Medulla oblongata (tissue), 1 donor: ENCODE data around the gene TMEM130.
"Not testable (repeated sequence)": the region's sequence is repeated elsewhere in the genome, so short reads cannot be mapped to it uniquely, and the experiment has no call there.

Experiments used
- DNase-seq: peaks from one replicate; pipeline ENCODE4 v3.0.0-alpha.2; 2015; ENCODE audit errors: extremely low spot score

The TMEM130 gene

GRCh38 chr7:98877692-98878364, 8.0 kb upstream of the TMEM130 start:
- no peak for DNase-seq

- DNase-seq, result no peak
Observed at GRCh38 chr7:98877146-98877545, 7.3 kb upstream of the TMEM130 start.

- no peak for DNase-seq
Observed at GRCh38 chr7:98875501-98875900, 5.7 kb upstream of the TMEM130 start.

- no peak for DNase-seq
Observed at GRCh38 chr7:98874942-98875341, 5.1 kb upstream of the TMEM130 start.

GRCh38 chr7:98873610-98874009, 3.8 kb upstream of the TMEM130 start:
- not testable (repeated sequence) for DNase-seq

- DNase-seq, result no peak
Observed at GRCh38 chr7:98872328-98872924, 2.6 kb upstream of the TMEM130 start.

GRCh38 chr7:98870807-98871491, 1.1 kb upstream of the TMEM130 start:
- no peak for DNase-seq

- DNase-seq, result no peak
Observed at GRCh38 chr7:98870121-98870651, 372 bp upstream of the TMEM130 start.

- no peak for DNase-seq
Observed at GRCh38 chr7:98869027-98869596, 702 bp downstream of the TMEM130 start.

GRCh38 chr7:98868450-98868849, 1.4 kb downstream of the TMEM130 start:
- no peak for DNase-seq

GRCh38 chr7:98866765-98867164, 3.0 kb downstream of the TMEM130 start:
- no peak for DNase-seq

GRCh38 chr7:98866351-98866750, 3.5 kb downstream of the TMEM130 start:
- DNase-seq, result no peak

- no peak for DNase-seq
Observed at GRCh38 chr7:98864731-98865453, 4.9 kb downstream of the TMEM130 start.

GRCh38 chr7:98863601-98864000, 6.2 kb downstream of the TMEM130 start:
- DNase-seq, result no peak

GRCh38 chr7:98862716-98863420, 6.9 kb downstream of the TMEM130 start:
- DNase-seq, result no peak

GRCh38 chr7:98862203-98862602, 7.6 kb downstream of the TMEM130 start:
- no peak for DNase-seq

- no peak for DNase-seq
Observed at GRCh38 chr7:98860071-98860470, 9.7 kb downstream of the TMEM130 start.

- no peak for DNase-seq
Observed at GRCh38 chr7:98855610-98856422, 14.0 kb downstream of the TMEM130 start.

- no peak for DNase-seq
Observed at GRCh38 chr7:98852826-98853225, 17.0 kb downstream of the TMEM130 start.

GRCh38 chr7:98848918-98849317, 20.9 kb downstream of the TMEM130 start:
- DNase-seq, result no peak
